ENCODE data around the gene INSL3.

Gene INSL3

GRCh38 chr19:17775991-17776803 lies 45.1 kb downstream of the INSL3 start:
- Histone ChIP-seq H3F3A (ENCODE audit: insufficient read depth, low read length) (no peaks in the 10 kb centered on the region), H3K27me3 (ENCODE audit: insufficient read depth, low read length) (no peaks in the 10 kb centered on the region), H3K9me2 (ENCODE audit: low read depth, low read length) (no peaks in the 10 kb centered on the region), H3K4me2 (ENCODE audit: low read length) (no peak overlapping the region), H3K4me1 (ENCODE audit: insufficient read depth, low read length, severe bottlenecking) (peaks cover 12% of the 10 kb centered on the region), H2AFZ (ENCODE audit: low read length) (no peak overlapping the region), H3K9me3 (ENCODE audit: low read length) (no peaks in the 10 kb centered on the region), H3K9ac (ENCODE audit: low read length) (no peak overlapping the region; the same call in 1 of the 2 replicates), H3K79me2 (ENCODE audit: insufficient read depth, low read length) (no peaks in the 10 kb centered on the region), H3K27ac (ENCODE audit: low read depth, low read length, poor library complexity, severe bottlenecking) (peak overlapping the region; percentile 73), H3K36me3 (ENCODE audit: insufficient read depth, low read length) (peaks cover 61% of the 10 kb centered on the region), H3K4me3 (ENCODE audit: low read depth, low read length, poor library complexity, severe bottlenecking) (no peak overlapping the region), H4K20me1 (ENCODE audit: insufficient read depth, low read length) (no peaks in the 10 kb centered on the region)
- no peak for TF ChIP-seq EZH2 (IDR thresholded peaks at IDR 0.05; ENCODE audit: borderline replicate concordance, low read length)
- TF ChIP-seq, protein P1, sequence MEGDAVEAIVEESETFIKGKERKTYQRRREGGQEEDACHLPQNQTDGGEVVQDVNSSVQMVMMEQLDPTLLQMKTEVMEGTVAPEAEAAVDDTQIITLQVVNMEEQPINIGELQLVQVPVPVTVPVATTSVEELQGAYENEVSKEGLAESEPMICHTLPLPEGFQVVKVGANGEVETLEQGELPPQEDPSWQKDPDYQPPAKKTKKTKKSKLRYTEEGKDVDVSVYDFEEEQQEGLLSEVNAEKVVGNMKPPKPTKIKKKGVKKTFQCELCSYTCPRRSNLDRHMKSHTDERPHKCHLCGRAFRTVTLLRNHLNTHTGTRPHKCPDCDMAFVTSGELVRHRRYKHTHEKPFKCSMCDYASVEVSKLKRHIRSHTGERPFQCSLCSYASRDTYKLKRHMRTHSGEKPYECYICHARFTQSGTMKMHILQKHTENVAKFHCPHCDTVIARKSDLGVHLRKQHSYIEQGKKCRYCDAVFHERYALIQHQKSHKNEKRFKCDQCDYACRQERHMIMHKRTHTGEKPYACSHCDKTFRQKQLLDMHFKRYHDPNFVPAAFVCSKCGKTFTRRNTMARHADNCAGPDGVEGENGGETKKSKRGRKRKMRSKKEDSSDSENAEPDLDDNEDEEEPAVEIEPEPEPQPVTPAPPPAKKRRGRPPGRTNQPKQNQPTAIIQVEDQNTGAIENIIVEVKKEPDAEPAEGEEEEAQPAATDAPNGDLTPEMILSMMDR (IDR thresholded peaks at IDR 0.05; ENCODE audit: low read length): no peak

DNA sequence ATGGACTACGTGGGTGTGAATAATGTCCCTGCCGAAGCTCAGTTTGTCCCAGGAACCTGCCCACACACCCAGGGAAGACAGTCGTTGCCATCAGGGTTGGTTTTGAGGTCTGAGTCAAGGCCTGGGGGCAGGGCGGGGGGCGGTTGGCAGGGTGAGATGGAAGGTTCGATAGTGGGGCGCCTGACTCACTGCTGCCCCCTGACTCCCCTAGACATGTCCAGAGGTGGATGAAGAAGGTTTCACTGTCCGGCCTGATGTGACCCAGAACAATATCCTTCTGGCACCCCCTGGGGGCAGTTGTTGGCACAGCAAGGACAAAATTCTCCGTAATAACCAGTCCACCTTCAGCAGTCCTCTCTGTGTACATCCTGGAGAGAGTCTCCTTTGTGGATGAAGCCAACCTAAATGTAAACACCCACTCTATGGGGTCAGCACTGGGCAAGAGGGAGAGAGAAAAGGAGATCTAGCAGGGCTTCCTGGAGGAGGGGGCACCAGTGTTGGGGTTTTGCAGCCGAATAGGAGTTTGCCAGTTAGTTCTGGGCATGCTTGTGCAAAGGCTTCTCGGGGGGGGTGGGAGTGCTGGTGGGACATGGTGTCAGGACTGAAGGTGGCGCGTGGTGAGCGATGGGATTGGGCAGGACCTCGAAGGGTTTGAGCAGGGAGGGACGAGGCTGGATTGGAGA lies 45.9 kb downstream of the INSL3 start:
- H4K20me1 ChIP-seq (ENCODE audit: insufficient read depth, low read length): no peaks in the 10 kb centered on the region
- no peak overlapping the region for H3K4me3 ChIP-seq (ENCODE audit: low read depth, low read length, poor library complexity, severe bottlenecking)
- H3K27ac ChIP-seq (ENCODE audit: low read depth, low read length, poor library complexity, severe bottlenecking): peak overlapping the region; percentile 73
- H3K9me2 ChIP-seq (ENCODE audit: low read depth, low read length): no peaks in the 10 kb centered on the region
- H3K36me3 ChIP-seq (ENCODE audit: insufficient read depth, low read length): peaks cover 66% of the 10 kb centered on the region
- no peak overlapping the region for H3K4me2 ChIP-seq (ENCODE audit: low read length)
- H3K79me2 ChIP-seq (ENCODE audit: insufficient read depth, low read length): no peaks in the 10 kb centered on the region
- H3K27me3 ChIP-seq (ENCODE audit: insufficient read depth, low read length): no peaks in the 10 kb centered on the region
- peaks cover 12% of the 10 kb centered on the region for H3K4me1 ChIP-seq (ENCODE audit: insufficient read depth, low read length, severe bottlenecking)
- H3K9ac ChIP-seq (ENCODE audit: low read length): no peak overlapping the region
- H2AFZ ChIP-seq (ENCODE audit: low read length): no peak overlapping the region
- TF ChIP-seq, protein P1 (IDR thresholded peaks at IDR 0.05; ENCODE audit: low read length): peak; percentile 85
- no peak for TF ChIP-seq EZH2 (IDR thresholded peaks at IDR 0.05; ENCODE audit: borderline replicate concordance, low read length)
- no peaks in the 10 kb centered on the region for H3F3A ChIP-seq (ENCODE audit: insufficient read depth, low read length)
- no peaks in the 10 kb centered on the region for H3K9me3 ChIP-seq (ENCODE audit: low read length)

DNA sequence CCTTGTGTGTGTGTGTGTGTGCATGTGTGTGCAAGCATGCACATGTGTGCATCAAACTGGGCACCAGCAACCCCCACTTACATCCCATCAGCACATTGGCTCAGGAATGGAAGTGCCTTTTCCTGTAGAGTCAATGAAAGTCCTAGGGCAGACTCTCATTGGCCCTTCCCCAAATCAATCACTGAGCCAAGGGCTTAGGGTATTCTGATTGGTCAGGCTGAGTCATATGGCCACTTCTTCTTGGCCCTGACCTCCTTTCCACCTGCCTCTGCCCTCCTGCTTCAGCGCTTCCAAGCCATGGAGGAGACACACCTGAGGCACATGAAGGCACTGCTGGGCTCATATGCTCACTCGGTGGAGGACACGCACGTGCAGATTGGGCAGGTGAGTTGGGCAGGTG lies 49.1 kb downstream of the INSL3 start:
- no peaks in the 10 kb centered on the region for H3K9me3 ChIP-seq (ENCODE audit: low read length)
- peaks cover 74% of the 10 kb centered on the region for H3K36me3 ChIP-seq (ENCODE audit: insufficient read depth, low read length)
- H3K27me3 ChIP-seq (ENCODE audit: insufficient read depth, low read length): no peaks in the 10 kb centered on the region
- H3K4me3 ChIP-seq (ENCODE audit: low read depth, low read length, poor library complexity, severe bottlenecking): no peak overlapping the region
- H3K79me2 ChIP-seq (ENCODE audit: insufficient read depth, low read length): no peaks in the 10 kb centered on the region
- H3K27ac ChIP-seq (ENCODE audit: low read depth, low read length, poor library complexity, severe bottlenecking): no peak overlapping the region
- H2AFZ ChIP-seq (ENCODE audit: low read length): no peak overlapping the region
- H3K9me2 ChIP-seq (ENCODE audit: low read depth, low read length): no peaks in the 10 kb centered on the region
- no peak overlapping the region for H3K4me2 ChIP-seq (ENCODE audit: low read length)
- H3K4me1 ChIP-seq (ENCODE audit: insufficient read depth, low read length, severe bottlenecking): peaks cover 12% of the 10 kb centered on the region
- no peak overlapping the region for H3K9ac ChIP-seq (ENCODE audit: low read length)
- no peak for TF ChIP-seq EZH2 (IDR thresholded peaks at IDR 0.05; ENCODE audit: borderline replicate concordance, low read length)
- TF ChIP-seq, protein P1 (IDR thresholded peaks at IDR 0.05; ENCODE audit: low read length): no peak
- no peaks in the 10 kb centered on the region for H3F3A ChIP-seq (ENCODE audit: insufficient read depth, low read length)
- no peaks in the 10 kb centered on the region for H4K20me1 ChIP-seq (ENCODE audit: insufficient read depth, low read length)

All from OCI-LY1 (cell line).